Right ventricle myocardium inferior (tissue), 1 donor: ENCODE data around the gene TEDC1. TPM values are rescaled to one million over a fixed set of nuclear protein-coding genes. Genes with fewer than 3 reads are reported as not detected.

Experiments
- ATAC-seq: fragments of 200-7000 bp; cut with Tn5 transposase; one replicate; pipeline ENCODE4 v1.9.1; 2020; ENCODE audit warnings: mild to moderate bottlenecking, moderate library complexity
- DNase-seq: peaks from one replicate; pipeline ENCODE4 v3.0.0; 2021; ENCODE audit errors: missing footprints
- intact Hi-C: fragments of 100-400 bp; cut with DNase I; formaldehyde crosslinking; loops from one replicate; pipeline ENCODE4 v1.11.0; 2022
- total RNA-seq: library from RNA; stranded (reverse); fragmentation: NEBNext Ultra II Directional; extraction: Animal tissue kit (Norgen Biotek cat#: 25700); gene quantifications from one replicate; pipeline ENCODE4 v1.2.1, GENCODE V29; 2021
- donor health status: DM: no; HTN: yes; CAD: no; lungs with severe emphysema.

Gene TEDC1
- total RNA-seq, 1 donor from 2014 or later: 6.4 TPM

GRCh38 chr14:105491366-105491973 lies 424 bp downstream of the TEDC1 start:
- no peak for ATAC-seq
- DNase-seq: peak; percentile 90
- intact Hi-C loops: loop anchor here (2.0 kb wide), 1 partner anchor 17 kb away; the partner anchor contains the start of gene CRIP2

GRCh38 chr14:105492031-105492970 lies 1.3 kb downstream of the TEDC1 start:
- DNase-seq (peak; percentile 77), ATAC-seq (no peak)
- intact Hi-C loops: no loop called here

GRCh38 chr14:105492971-105493871 lies 2.2 kb downstream of the TEDC1 start:
- ATAC-seq (no peak), DNase-seq (peak; percentile 63)
- intact Hi-C loops: no loop called here

- ATAC-seq: no peak
- intact Hi-C loops: loop anchor here (2.0 kb wide), 1 partner anchor 33 kb away; the partner anchor contains the start of gene TMEM121
- peak; percentile 48 for DNase-seq
These were observed 3.0 kb downstream of the TEDC1 start for GRCh38 chr14:105493921-105494605.

GRCh38 chr14:105494606-105494929 lies 3.5 kb downstream of the TEDC1 start:
- peak; percentile 35 for DNase-seq
- intact Hi-C loops: loop anchor here (2.0 kb wide), 1 partner anchor 32 kb away; the partner anchor contains the start of gene TMEM121
- ATAC-seq: no peak

- DNase-seq (peak; percentile 75), ATAC-seq (no peak)
- intact Hi-C loops: loop anchor here (2.0 kb wide), 1 partner anchor 31 kb away; the partner anchor contains the start of gene TMEM121
These were observed 4.3 kb downstream of the TEDC1 start for GRCh38 chr14:105495101-105495989.

- intact Hi-C loops: loop anchor here (2.0 kb wide), 1 partner anchor 31 kb away; the partner anchor contains the start of gene TMEM121
These were observed 5.2 kb downstream of the TEDC1 start for GRCh38 chr14:105495990-105496830.

GRCh38 chr14:105496831-105497591 lies 6.0 kb downstream of the TEDC1 start:
- ATAC-seq: no peak
- intact Hi-C loops: no loop called here
- peak; percentile 55 for DNase-seq

More at GRCh38 chr14:105495990-105496830, 5.2 kb downstream of the TEDC1 start:
- ATAC-seq (no peak), DNase-seq (peak; percentile 56)

GRCh38 chr14:105497671-105498429 lies 6.8 kb downstream of the TEDC1 start:
- DNase-seq: peak; percentile 45
- ATAC-seq: no peak
- intact Hi-C loops: no loop called here

GRCh38 chr14:105498430-105499255 lies 7.6 kb downstream of the TEDC1 start:
- no peak for ATAC-seq
- intact Hi-C loops: no loop called here
- peak; percentile 72 for DNase-seq

- ATAC-seq: no peak
- DNase-seq: peak; percentile 69
- intact Hi-C loops: no loop called here
These were observed 8.4 kb downstream of the TEDC1 start for GRCh38 chr14:105499256-105500035.

- DNase-seq (peak; percentile 33), ATAC-seq (no peak)
- intact Hi-C loops: no loop called here
These were observed 9.1 kb downstream of the TEDC1 start for GRCh38 chr14:105500036-105500725.

GRCh38 chr14:105500726-105501101 lies 9.7 kb downstream of the TEDC1 start:
- DNase-seq: no peak
- intact Hi-C loops: no loop called here
- no peak for ATAC-seq
